GM15510 (cell line): ENCODE measurements around the gene CROT.

Experiments used
- POLR2A ChIP-seq: IDR thresholded peaks from 3 replicates; pipeline ENCODE4 v1.6.1; 2011; ENCODE audit warnings: borderline replicate concordance; ENCODE audit not compliant: insufficient read length; ENCODE audit errors: extremely low read depth

Gene CROT

DNA sequence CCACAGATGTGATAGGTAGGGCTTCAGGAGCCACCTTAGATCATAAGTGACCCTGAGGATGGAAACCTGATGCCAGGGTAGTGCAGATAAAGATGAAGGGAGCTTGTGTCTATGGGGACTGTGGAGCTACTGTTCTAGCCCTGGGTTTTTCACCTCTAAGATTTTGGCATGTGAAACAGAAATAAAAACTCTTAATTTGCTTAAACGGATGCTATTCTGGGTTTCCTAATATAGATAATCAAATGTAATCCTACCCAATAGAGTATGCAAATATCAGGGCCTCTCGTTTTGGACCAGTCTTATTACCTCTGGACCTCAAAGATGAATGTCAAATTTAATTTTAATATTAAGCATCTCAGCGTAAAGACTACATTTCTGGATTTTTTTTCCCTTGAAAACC lies 80.7 kb downstream of the CROT start:
- TF ChIP-seq POLR2A: no peak

- TF ChIP-seq POLR2A: no peak
Observed at GRCh38 chr7:87427288-87427687, 81.8 kb downstream of the CROT start.

- no peak for TF ChIP-seq POLR2A
Observed at GRCh38 chr7:87432536-87432935, 87.1 kb downstream of the CROT start.

- TF ChIP-seq POLR2A: no peak
Observed at GRCh38 chr7:87435546-87435945, 90.1 kb downstream of the CROT start.

- TF ChIP-seq POLR2A: no peak
Observed at GRCh38 chr7:87445897-87446296, 100.4 kb downstream of the CROT start.

GRCh38 chr7:87447116-87447635 lies 101.7 kb downstream of the CROT start:
- no peak for TF ChIP-seq POLR2A

DNA sequence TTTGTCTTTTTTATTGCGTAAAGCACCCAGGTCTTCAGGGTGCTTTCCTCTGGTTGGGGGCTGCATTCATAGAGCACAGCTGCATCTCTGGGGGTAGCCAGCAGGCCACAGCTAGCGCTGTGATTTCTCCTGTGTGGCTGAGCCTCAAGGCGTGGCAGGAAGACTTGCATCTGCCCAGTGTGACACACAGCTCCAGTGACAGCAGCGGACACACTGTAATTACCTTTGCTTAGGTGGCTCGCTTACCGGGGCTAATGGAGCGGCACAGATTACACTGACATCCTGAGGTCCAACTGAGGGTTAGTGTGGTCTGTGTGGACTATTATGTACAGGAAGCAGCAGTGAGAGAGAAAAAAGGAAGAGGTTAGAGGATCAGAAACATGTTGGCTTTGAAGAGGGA lies 102.9 kb downstream of the CROT start:
- no peak for TF ChIP-seq POLR2A
